Thoracic aorta (tissue), 2 donors: Measurements from ENCODE around the gene GADD45G. TPM values are rescaled to one million over a fixed set of nuclear protein-coding genes. Genes with fewer than 3 reads are reported as not detected.

ENCODE experiments used
- ATAC-seq: fragments of 150-250 bp; one replicate; pipeline ENCODE4 v1.8.0; 2017; ENCODE audit warnings: low read depth; ENCODE audit not compliant: insufficient number of reproducible peaks, low FRiP score
- DNase-seq: peaks from one replicate; pipeline ENCODE4 v3.0.0-alpha.2; 2020; ENCODE audit warnings: low spot score
- H3K27ac ChIP-seq, 2 donors: fragments of 200-600 bp; sonication (generic); 1 replicate in 1 of 2; 2 replicates in 1 of 2; pipeline ENCODE4 v1.5.1; 2016; ENCODE audit warnings: mild to moderate bottlenecking in 2 of 2, moderate library complexity in 2 of 2
- H3K27me3 ChIP-seq: fragments of 200-600 bp; sonication (generic); replicated peaks from 2 replicates; pipeline ENCODE4 v1.6.0; 2016; ENCODE audit warnings: mild to moderate bottlenecking; ENCODE audit not compliant: insufficient read depth
- H3K36me3 ChIP-seq: fragments of 200-600 bp; sonication (generic); one replicate; pipeline ENCODE4 v1.5.1; 2016
- H3K4me1 ChIP-seq, 2 donors: fragments of 200-600 bp; sonication (generic); 1 replicate in 1 of 2; 2 replicates in 1 of 2; pipeline versions ENCODE4 v1.5.1 to v1.6.0; 2016; ENCODE audit warnings: low read depth in 2 of 2, mild to moderate bottlenecking in 1 of 2; ENCODE audit not compliant: control insufficient read depth in 1 of 2
- H3K4me3 ChIP-seq: fragments of 200-600 bp; sonication (generic); 2 replicates; pipeline ENCODE4 v1.5.1; 2016; ENCODE audit warnings: mild to moderate bottlenecking
- H3K9me3 ChIP-seq: fragments of 200-600 bp; sonication (generic); 2 replicates; pipeline ENCODE4 v1.5.1; 2016
- total RNA-seq, 2 donors: library from RNA; depleted of rRNA; stranded (reverse); fragments of >200 nt; gene quantifications; one replicate each; pipeline versions ENCODE4 v1.1.0 to v1.2.3, GENCODE V29; 2016
- TF ChIP-seq, protein P1 (sequence below): fragments of 200-600 bp; sonication (generic); IDR thresholded peaks from one replicate; pipeline ENCODE4 v1.5.1; 2019; ENCODE audit warnings: antibody characterized with exemption

Gene GADD45G
- total RNA-seq, 2 donors from 2014 or later, result 5.8 to 19.3 TPM

DNA sequence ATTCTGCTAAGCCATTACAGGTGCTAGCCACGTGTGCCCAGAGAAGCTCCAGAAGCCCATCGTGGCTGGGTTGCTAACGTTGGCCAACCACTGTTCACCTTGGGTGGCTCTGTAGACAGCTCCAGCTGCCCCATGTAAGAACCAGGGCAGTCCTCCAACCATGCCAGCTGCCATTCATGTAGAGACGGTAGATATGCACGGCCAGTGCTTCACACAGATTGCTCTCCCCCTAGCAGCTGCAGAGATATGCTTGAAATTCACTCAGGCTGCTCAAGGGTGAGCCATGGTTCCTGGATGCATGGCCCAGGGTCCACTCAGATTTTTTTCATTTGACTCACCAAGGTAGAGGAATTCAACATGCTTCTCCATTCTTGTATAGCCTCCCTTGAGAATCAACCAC, 31.0 kb downstream of the GADD45G start:
- no peak for ATAC-seq
- no peak overlapping the region for H3K27ac ChIP-seq
- H3K36me3 ChIP-seq, result no peaks in the 10 kb centered on the region
- no peaks in the 10 kb centered on the region for H3K27me3 ChIP-seq
- peaks cover 25 to 52% of the 10 kb centered on the region in 2 donors for H3K4me1 ChIP-seq
- DNase-seq, result no peak
- H3K9me3 ChIP-seq, result no peaks in the 10 kb centered on the region
- TF ChIP-seq, protein P1, sequence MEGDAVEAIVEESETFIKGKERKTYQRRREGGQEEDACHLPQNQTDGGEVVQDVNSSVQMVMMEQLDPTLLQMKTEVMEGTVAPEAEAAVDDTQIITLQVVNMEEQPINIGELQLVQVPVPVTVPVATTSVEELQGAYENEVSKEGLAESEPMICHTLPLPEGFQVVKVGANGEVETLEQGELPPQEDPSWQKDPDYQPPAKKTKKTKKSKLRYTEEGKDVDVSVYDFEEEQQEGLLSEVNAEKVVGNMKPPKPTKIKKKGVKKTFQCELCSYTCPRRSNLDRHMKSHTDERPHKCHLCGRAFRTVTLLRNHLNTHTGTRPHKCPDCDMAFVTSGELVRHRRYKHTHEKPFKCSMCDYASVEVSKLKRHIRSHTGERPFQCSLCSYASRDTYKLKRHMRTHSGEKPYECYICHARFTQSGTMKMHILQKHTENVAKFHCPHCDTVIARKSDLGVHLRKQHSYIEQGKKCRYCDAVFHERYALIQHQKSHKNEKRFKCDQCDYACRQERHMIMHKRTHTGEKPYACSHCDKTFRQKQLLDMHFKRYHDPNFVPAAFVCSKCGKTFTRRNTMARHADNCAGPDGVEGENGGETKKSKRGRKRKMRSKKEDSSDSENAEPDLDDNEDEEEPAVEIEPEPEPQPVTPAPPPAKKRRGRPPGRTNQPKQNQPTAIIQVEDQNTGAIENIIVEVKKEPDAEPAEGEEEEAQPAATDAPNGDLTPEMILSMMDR, result no peak
- H3K4me3 ChIP-seq, result no peak overlapping the region

DNA sequence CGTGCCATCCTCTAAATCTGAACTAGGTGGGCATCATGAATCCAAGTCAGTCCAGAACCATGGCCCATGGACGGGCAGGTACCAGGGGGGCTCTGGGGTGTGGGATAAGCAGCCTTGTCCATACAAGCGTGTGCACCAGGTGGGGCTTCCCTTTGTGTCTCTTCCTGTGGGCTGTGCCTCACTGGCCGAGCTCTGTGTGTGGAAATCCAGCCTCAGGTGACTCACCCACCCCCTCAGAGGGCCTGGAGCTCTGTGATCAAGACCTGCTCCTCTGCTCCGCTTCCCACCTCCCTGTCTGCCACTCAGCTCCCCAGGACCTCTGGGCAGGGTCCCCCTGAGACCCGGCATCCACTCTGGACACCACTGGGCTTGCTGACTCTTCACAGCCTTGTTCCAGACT, 33.0 kb downstream of the GADD45G start:
- no peak for ATAC-seq
- no peak overlapping the region for H3K4me3 ChIP-seq
- H3K27me3 ChIP-seq, result no peaks in the 10 kb centered on the region
- H3K36me3 ChIP-seq, result no peaks in the 10 kb centered on the region
- peak overlapping the region in 1 of 2 donors; percentile 98 for H3K27ac ChIP-seq
- no peaks in the 10 kb centered on the region for H3K9me3 ChIP-seq
- DNase-seq, result no peak
- TF ChIP-seq, protein P1, result no peak
- H3K4me1 ChIP-seq, result peaks cover 25 to 55% of the 10 kb centered on the region in 2 donors

DNA sequence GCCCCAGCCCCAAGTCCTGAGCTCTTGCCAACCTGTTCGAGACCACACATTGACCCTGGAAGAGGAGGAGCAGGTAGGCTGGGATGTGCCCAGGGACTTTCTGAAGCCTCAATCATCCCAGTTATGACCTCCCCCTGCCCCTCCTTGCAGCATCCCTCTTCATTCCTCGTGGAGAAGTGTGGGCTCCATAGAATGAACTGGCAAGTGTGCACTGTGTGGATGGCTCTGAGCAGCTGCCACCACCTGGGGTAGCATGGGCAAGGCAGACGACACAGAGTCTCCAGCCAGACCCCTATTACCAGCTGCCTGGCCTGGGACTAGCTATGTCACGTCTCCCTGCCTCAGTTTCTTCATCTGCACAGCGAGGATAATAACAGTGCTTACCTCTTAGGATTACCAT, 33.5 kb downstream of the GADD45G start:
- Histone ChIP-seq H3K4me3 (no peak overlapping the region), H3K27me3 (no peaks in the 10 kb centered on the region), H3K9me3 (no peaks in the 10 kb centered on the region), H3K27ac (peak overlapping the region in 1 of 2 donors; percentile 98), H3K4me1 (peaks cover 25 to 55% of the 10 kb centered on the region in 2 donors), H3K36me3 (no peaks in the 10 kb centered on the region)
- DNase-seq, result no peak
- ATAC-seq, result no peak
- TF ChIP-seq, protein P1, result no peak

DNA sequence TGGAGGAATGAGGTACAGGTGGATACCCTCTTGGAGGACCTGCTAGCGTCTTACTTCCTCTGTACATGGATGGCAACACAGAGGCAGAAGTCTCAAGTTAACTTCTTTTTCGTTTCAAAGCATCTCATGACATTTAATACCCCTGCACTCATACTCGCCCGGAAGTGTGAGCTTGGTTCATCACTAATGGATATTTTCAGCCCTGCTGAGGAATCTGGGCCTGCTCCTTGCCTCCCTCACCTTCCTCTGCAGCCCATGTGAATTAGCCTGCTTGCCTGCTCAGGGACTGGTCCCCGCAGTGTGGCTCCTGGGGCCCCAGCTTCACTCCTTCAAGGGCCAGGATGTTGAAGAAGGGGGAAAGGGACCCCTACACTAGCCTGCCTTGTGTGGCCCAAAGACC, 34.1 kb downstream of the GADD45G start:
- no peak for DNase-seq
- no peaks in the 10 kb centered on the region for H3K36me3 ChIP-seq
- H3K27me3 ChIP-seq, result no peaks in the 10 kb centered on the region
- TF ChIP-seq, protein P1, result no peak
- H3K9me3 ChIP-seq, result no peaks in the 10 kb centered on the region
- peak overlapping the region; percentile 89 to 98 for H3K27ac ChIP-seq
- no peak for ATAC-seq
- peak overlapping the region; percentile 7 for H3K4me3 ChIP-seq
- peaks cover 25 to 55% of the 10 kb centered on the region in 2 donors for H3K4me1 ChIP-seq

DNA sequence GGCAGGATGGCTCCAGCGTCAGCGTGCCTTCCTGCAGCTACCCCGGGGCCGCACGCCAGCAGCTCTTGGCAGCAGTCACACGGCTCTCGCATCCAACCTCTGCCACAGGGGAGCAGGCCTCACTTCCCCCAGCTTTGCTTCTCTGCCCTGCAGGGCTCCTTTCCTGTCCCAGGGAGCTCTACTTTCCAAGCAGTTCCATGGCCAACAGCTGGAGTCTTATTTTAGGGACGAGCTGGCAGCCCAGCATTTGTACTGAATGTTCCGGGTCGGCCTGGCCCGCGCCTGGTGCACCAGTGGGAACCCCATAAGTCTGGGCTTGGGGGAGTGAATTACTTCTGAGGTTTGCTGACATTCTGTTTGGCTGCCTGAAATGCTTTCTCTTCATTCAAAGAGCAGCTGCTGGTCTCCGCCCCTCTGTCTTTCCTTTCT, 34.6 kb downstream of the GADD45G start:
- peak; percentile 63 for ATAC-seq
- TF ChIP-seq, protein P1, result peak; percentile 16
- peak; percentile 36 for DNase-seq

More for the DNA sequence above, 34.6 kb downstream of the GADD45G start:
- Histone ChIP-seq H3K27ac (peak overlapping the region; percentile 89 to 98), H3K4me1 (peaks cover 25 to 51% of the 10 kb centered on the region in 2 donors), H3K4me3 (peak overlapping the region; percentile 7), H3K36me3 (no peaks in the 10 kb centered on the region), H3K27me3 (no peaks in the 10 kb centered on the region), H3K9me3 (no peaks in the 10 kb centered on the region)
